DOHH2 (cell line): ENCODE measurements around the gene ANKRD13C.

Experiments
- H3F3A ChIP-seq: fragments of 200-600 bp; sonication (generic), shearing (Covaris generic); 2 replicates; pipeline ENCODE4 v1.6.0; 2016; ENCODE audit warnings: antibody characterized with exemption, mild to moderate bottlenecking; ENCODE audit not compliant: control insufficient read depth, insufficient read depth
- H3K27ac ChIP-seq: fragments of 200-600 bp; sonication (generic); 2 replicates; pipeline ENCODE4 v1.5.1; 2014; ENCODE audit warnings: low read depth, mild to moderate bottlenecking, low read length, moderate library complexity
- H3K27me3 ChIP-seq: fragments of 200-600 bp; sonication (generic); 2 replicates; pipeline ENCODE4 v1.6.1; 2014; ENCODE audit warnings: mild to moderate bottlenecking, low read length, mixed read lengths; ENCODE audit not compliant: control insufficient read depth
- H3K36me3 ChIP-seq: fragments of 200-600 bp; sonication (generic); 2 replicates; pipeline ENCODE4 v1.6.1; 2014; ENCODE audit warnings: mild to moderate bottlenecking, low read length, moderate library complexity, mixed read lengths; ENCODE audit not compliant: control insufficient read depth
- H3K4me1 ChIP-seq: fragments of 200-600 bp; sonication (generic); 2 replicates; pipeline ENCODE4 v1.6.1; 2014; ENCODE audit warnings: mild to moderate bottlenecking, low read length, mixed read lengths; ENCODE audit not compliant: control insufficient read depth
- H3K4me2 ChIP-seq: fragments of 200-600 bp; sonication (generic); 2 replicates; pipeline ENCODE4 v1.6.0; 2014; ENCODE audit warnings: mild to moderate bottlenecking, low read length, moderate library complexity
- H3K4me3 ChIP-seq: fragments of 200-600 bp; sonication (generic); 2 replicates; pipeline ENCODE4 v1.5.1; 2014; ENCODE audit warnings: mild to moderate bottlenecking, low read length, mixed read lengths
- H3K79me2 ChIP-seq: fragments of 200-600 bp; sonication (generic); 2 replicates; pipeline ENCODE4 v1.6.1; 2014; ENCODE audit warnings: mild to moderate bottlenecking, low read length, mixed read lengths; ENCODE audit not compliant: control insufficient read depth
- H3K9me2 ChIP-seq: fragments of 200-600 bp; sonication (generic); replicated peaks from 2 replicates; pipeline ENCODE4 v1.6.1; 2014; ENCODE audit warnings: mild to moderate bottlenecking, low read length, mixed read lengths; ENCODE audit not compliant: control insufficient read depth
- H3K9me3 ChIP-seq: fragments of 200-600 bp; sonication (generic); 2 replicates; pipeline ENCODE4 v1.6.1; 2014; ENCODE audit warnings: antibody characterized with exemption, low read length, mixed read lengths; ENCODE audit not compliant: control insufficient read depth, insufficient read depth
- H4K20me1 ChIP-seq: fragments of 200-600 bp; sonication (generic); 2 replicates; pipeline ENCODE4 v1.6.0; 2014; ENCODE audit warnings: low read depth, mild to moderate bottlenecking, antibody characterized with exemption, low read length, moderate library complexity; ENCODE audit not compliant: control insufficient read depth, insufficient read depth
- EZH2phosphoT487 ChIP-seq: fragments of 200-600 bp; sonication (generic); IDR thresholded peaks from 2 replicates; pipeline ENCODE4 v1.6.1; 2017; ENCODE audit warnings: borderline replicate concordance, mild to moderate bottlenecking, antibody characterized with exemption, low read length, moderate library complexity, mixed read lengths
- TF ChIP-seq, protein P1 (sequence below): fragments of 200-600 bp; sonication (generic); IDR thresholded peaks from one replicate; pipeline ENCODE4 v1.5.1; 2014; ENCODE audit warnings: antibody characterized with exemption, mild to moderate bottlenecking, low read depth, low read length; ENCODE audit not compliant: poor library complexity, severe bottlenecking

ANKRD13C gene

DNA sequence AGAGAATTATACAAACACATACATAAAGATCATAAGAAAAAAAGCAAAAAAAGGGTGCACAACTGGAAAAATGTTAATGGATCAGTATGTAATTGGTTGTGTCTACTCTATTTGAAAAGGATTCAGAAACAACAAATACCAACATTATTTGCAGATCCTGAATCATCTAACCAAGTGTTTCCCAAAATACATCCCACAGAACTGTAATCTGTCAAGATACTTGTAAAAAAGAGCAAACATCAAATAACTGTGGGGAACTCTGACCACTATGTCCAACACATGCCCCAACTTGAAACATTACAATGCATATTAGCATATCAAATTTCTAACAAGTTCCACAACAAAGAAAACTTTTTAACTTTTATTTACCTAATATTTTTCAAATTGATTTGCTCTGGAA, 22.6 kb downstream of the ANKRD13C start:
- no peaks in the 10 kb centered on the region for H3K9me2 ChIP-seq
- H3K79me2 ChIP-seq, result peaks cover 32% of the 10 kb centered on the region
- TF ChIP-seq, protein P1, sequence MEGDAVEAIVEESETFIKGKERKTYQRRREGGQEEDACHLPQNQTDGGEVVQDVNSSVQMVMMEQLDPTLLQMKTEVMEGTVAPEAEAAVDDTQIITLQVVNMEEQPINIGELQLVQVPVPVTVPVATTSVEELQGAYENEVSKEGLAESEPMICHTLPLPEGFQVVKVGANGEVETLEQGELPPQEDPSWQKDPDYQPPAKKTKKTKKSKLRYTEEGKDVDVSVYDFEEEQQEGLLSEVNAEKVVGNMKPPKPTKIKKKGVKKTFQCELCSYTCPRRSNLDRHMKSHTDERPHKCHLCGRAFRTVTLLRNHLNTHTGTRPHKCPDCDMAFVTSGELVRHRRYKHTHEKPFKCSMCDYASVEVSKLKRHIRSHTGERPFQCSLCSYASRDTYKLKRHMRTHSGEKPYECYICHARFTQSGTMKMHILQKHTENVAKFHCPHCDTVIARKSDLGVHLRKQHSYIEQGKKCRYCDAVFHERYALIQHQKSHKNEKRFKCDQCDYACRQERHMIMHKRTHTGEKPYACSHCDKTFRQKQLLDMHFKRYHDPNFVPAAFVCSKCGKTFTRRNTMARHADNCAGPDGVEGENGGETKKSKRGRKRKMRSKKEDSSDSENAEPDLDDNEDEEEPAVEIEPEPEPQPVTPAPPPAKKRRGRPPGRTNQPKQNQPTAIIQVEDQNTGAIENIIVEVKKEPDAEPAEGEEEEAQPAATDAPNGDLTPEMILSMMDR, result no peak
- no peak for TF ChIP-seq EZH2phosphoT487
- no peaks in the 10 kb centered on the region for H4K20me1 ChIP-seq
- H3K4me1 ChIP-seq, result no peaks in the 10 kb centered on the region
- H3F3A ChIP-seq, result peaks cover 3% of the 10 kb centered on the region; the same call in 1 of the 2 replicates
- H3K36me3 ChIP-seq, result peaks cover 8% of the 10 kb centered on the region; the same call in 1 of the 2 replicates
- no peak overlapping the region for H3K27ac ChIP-seq
- no peak overlapping the region for H3K4me3 ChIP-seq
- no peaks in the 10 kb centered on the region for H3K27me3 ChIP-seq
- H3K9me3 ChIP-seq, result no peaks in the 10 kb centered on the region
- H3K4me2 ChIP-seq, result no peak overlapping the region

- H4K20me1 ChIP-seq, result no peaks in the 10 kb centered on the region
- peaks cover 25% of the 10 kb centered on the region for H3K79me2 ChIP-seq
- no peaks in the 10 kb centered on the region for H3K27me3 ChIP-seq
- H3K9me3 ChIP-seq, result no peaks in the 10 kb centered on the region
- no peak for TF ChIP-seq EZH2phosphoT487
- TF ChIP-seq, protein P1, result no peak
- H3K4me3 ChIP-seq, result no peak overlapping the region
- H3K4me1 ChIP-seq, result no peaks in the 10 kb centered on the region
- no peaks in the 10 kb centered on the region for H3F3A ChIP-seq
- no peaks in the 10 kb centered on the region for H3K9me2 ChIP-seq
- no peak overlapping the region for H3K27ac ChIP-seq
- H3K4me2 ChIP-seq, result no peak overlapping the region
- H3K36me3 ChIP-seq, result peaks cover 12% of the 10 kb centered on the region
Observed at GRCh38 chr1:70327306-70328076, 27.0 kb downstream of the ANKRD13C start.

- no peaks in the 10 kb centered on the region for H3K27me3 ChIP-seq
- H3K9me3 ChIP-seq, result no peaks in the 10 kb centered on the region
- no peak overlapping the region for H3K4me2 ChIP-seq
- H3K27ac ChIP-seq, result no peak overlapping the region
- H3K79me2 ChIP-seq, result peaks cover 31% of the 10 kb centered on the region
- H3F3A ChIP-seq, result no peaks in the 10 kb centered on the region
- no peak overlapping the region for H3K4me3 ChIP-seq
- H3K4me1 ChIP-seq, result no peaks in the 10 kb centered on the region
- no peaks in the 10 kb centered on the region for H4K20me1 ChIP-seq
- peaks cover 12% of the 10 kb centered on the region for H3K36me3 ChIP-seq
- no peaks in the 10 kb centered on the region for H3K9me2 ChIP-seq
- TF ChIP-seq, protein P1, result peak; percentile 47
- TF ChIP-seq EZH2phosphoT487, result no peak
Observed at GRCh38 chr1:70324683-70325082, 29.8 kb downstream of the ANKRD13C start.
